H4 (cell line): ENCODE results near the gene JUN. TPM values are rescaled to one million over a fixed set of nuclear protein-coding genes. Genes with fewer than 3 reads are reported as not detected.
A peak's percentile ranks its signal among the peaks of the same experiment; 100 is the strongest.

ENCODE experiments used
- DNase-seq: peaks from one replicate; pipeline ENCODE4 v3.0.0-alpha.2; 2015; ENCODE audit warnings: low spot score
- total RNA-seq: library from RNA; depleted of rRNA; stranded (reverse); fragments of >200 nt; shearing (Covaris generic); gene quantifications from 2 replicates; pipeline ENCODE4 v1.2.3, GENCODE V29; 2014

Gene JUN
- total RNA-seq, 1 experiment from 2014 or later, result 23.2 TPM

- DNase-seq, result peak; percentile 35
Measured at GRCh38 chr1:58764294-58764978, 19.4 kb downstream of the JUN start.

GRCh38 chr1:58763214-58763613 lies 20.6 kb downstream of the JUN start:
- DNase-seq, result peak; percentile 38

GRCh38 chr1:58762806-58763205 lies 21.0 kb downstream of the JUN start:
- DNase-seq, result no peak

- DNase-seq, result peak; percentile 100
Measured at GRCh38 chr1:58755468-58755872, 28.4 kb downstream of the JUN start.

- no peak for DNase-seq
Measured at GRCh38 chr1:58754683-58755467, 29.0 kb downstream of the JUN start.

- DNase-seq, result no peak
Measured at GRCh38 chr1:58754073-58754613, 29.7 kb downstream of the JUN start.

- DNase-seq, result no peak
Measured at GRCh38 chr1:58753431-58753866, 30.4 kb downstream of the JUN start.

GRCh38 chr1:58749646-58750045 lies 34.2 kb downstream of the JUN start:
- no peak for DNase-seq

- no peak for DNase-seq
Measured at GRCh38 chr1:58748666-58749065, 35.2 kb downstream of the JUN start.

GRCh38 chr1:58746757-58747156 lies 37.1 kb downstream of the JUN start:
- peak; percentile 37 for DNase-seq

- DNase-seq, result no peak
Measured at GRCh38 chr1:58746182-58746581, 37.7 kb downstream of the JUN start.

GRCh38 chr1:58745666-58746065 lies 38.2 kb downstream of the JUN start:
- DNase-seq, result no peak

- no peak for DNase-seq
Measured at GRCh38 chr1:58745117-58745516, 38.7 kb downstream of the JUN start.

GRCh38 chr1:58741678-58742553 lies 41.9 kb downstream of the JUN start:
- DNase-seq, result no peak

GRCh38 chr1:58739856-58740466 lies 43.9 kb downstream of the JUN start:
- DNase-seq, result peak; percentile 55

- DNase-seq, result no peak
Measured at GRCh38 chr1:58738876-58739275, 45.0 kb downstream of the JUN start.

- DNase-seq, result no peak
Measured at GRCh38 chr1:58735586-58735985, 48.3 kb downstream of the JUN start.

GRCh38 chr1:58734630-58735029 lies 49.2 kb downstream of the JUN start:
- DNase-seq, result no peak

- no peak for DNase-seq
Measured at GRCh38 chr1:58732087-58732775, 51.6 kb downstream of the JUN start.
